Thoracic aorta (tissue), 2 donors: ENCODE results near the gene NUP210. TPM values are rescaled to one million over a fixed set of nuclear protein-coding genes. Genes with fewer than 3 reads are reported as not detected.
A peak's percentile ranks its signal among the peaks of the same experiment; 100 is the strongest.

Experiments
- ATAC-seq: fragments of 150-250 bp; one replicate; pipeline ENCODE4 v1.8.0; 2017; ENCODE audit warnings: low read depth; ENCODE audit not compliant: insufficient number of reproducible peaks, low FRiP score
- DNase-seq: peaks from one replicate; pipeline ENCODE4 v3.0.0-alpha.2; 2020; ENCODE audit warnings: low spot score
- H3K27ac ChIP-seq, 2 donors: fragments of 200-600 bp; sonication (generic); 1 replicate in 1 of 2; 2 replicates in 1 of 2; pipeline ENCODE4 v1.5.1; 2016; ENCODE audit warnings: mild to moderate bottlenecking in 2 of 2, moderate library complexity in 2 of 2
- H3K27me3 ChIP-seq: fragments of 200-600 bp; sonication (generic); replicated peaks from 2 replicates; pipeline ENCODE4 v1.6.0; 2016; ENCODE audit warnings: mild to moderate bottlenecking; ENCODE audit not compliant: insufficient read depth
- H3K36me3 ChIP-seq: fragments of 200-600 bp; sonication (generic); one replicate; pipeline ENCODE4 v1.5.1; 2016
- H3K4me1 ChIP-seq, 2 donors: fragments of 200-600 bp; sonication (generic); 1 replicate in 1 of 2; 2 replicates in 1 of 2; pipeline versions ENCODE4 v1.5.1 to v1.6.0; 2016; ENCODE audit warnings: low read depth in 2 of 2, mild to moderate bottlenecking in 1 of 2; ENCODE audit not compliant: control insufficient read depth in 1 of 2
- H3K4me3 ChIP-seq: fragments of 200-600 bp; sonication (generic); 2 replicates; pipeline ENCODE4 v1.5.1; 2016; ENCODE audit warnings: mild to moderate bottlenecking
- H3K9me3 ChIP-seq: fragments of 200-600 bp; sonication (generic); 2 replicates; pipeline ENCODE4 v1.5.1; 2016
- CTCF ChIP-seq: fragments of 200-600 bp; sonication (generic); IDR thresholded peaks from one replicate; pipeline ENCODE4 v1.5.1; 2019; ENCODE audit warnings: antibody characterized with exemption
- total RNA-seq, 2 donors: library from RNA; depleted of rRNA; stranded (reverse); fragments of >200 nt; gene quantifications; one replicate each; pipeline versions ENCODE4 v1.1.0 to v1.2.3, GENCODE V29; 2016

Gene NUP210
- total RNA-seq, 2 donors from 2014 or later: 3.7 to 4.3 TPM

- Histone ChIP-seq H3K36me3 (no peaks in the 10 kb centered on the region), H3K27ac (no peak overlapping the region), H3K4me3 (no peak overlapping the region), H3K27me3 (no peaks in the 10 kb centered on the region), H3K4me1 (no peaks in the 10 kb centered on the region), H3K9me3 (no peaks in the 10 kb centered on the region)
- DNase-seq (no peak), ATAC-seq (no peak)
- TF ChIP-seq CTCF: no peak
Observed at GRCh38 chr3:13462125-13462629, 42.1 kb upstream of the NUP210 start.

GRCh38 chr3:13461169-13462124 is 41.3 kb upstream of the NUP210 start:
- Histone ChIP-seq H3K9me3 (no peaks in the 10 kb centered on the region), H3K4me1 (no peaks in the 10 kb centered on the region), H3K36me3 (no peaks in the 10 kb centered on the region), H3K27ac (no peak overlapping the region), H3K27me3 (no peaks in the 10 kb centered on the region), H3K4me3 (no peak overlapping the region)
- no peak for DNase-seq
- peak; percentile 26 for TF ChIP-seq CTCF
- ATAC-seq: no peak

GRCh38 chr3:13460341-13460736 is 40.2 kb upstream of the NUP210 start:
- Histone ChIP-seq H3K9me3 (no peaks in the 10 kb centered on the region), H3K4me1 (no peaks in the 10 kb centered on the region), H3K4me3 (no peak overlapping the region), H3K36me3 (no peaks in the 10 kb centered on the region), H3K27ac (no peak overlapping the region), H3K27me3 (no peaks in the 10 kb centered on the region)
- DNase-seq: no peak
- no peak for TF ChIP-seq CTCF
- no peak for ATAC-seq

GRCh38 chr3:13459605-13460340 is 39.7 kb upstream of the NUP210 start:
- no peaks in the 10 kb centered on the region for H3K9me3 ChIP-seq
- H3K4me3 ChIP-seq: no peak overlapping the region
- ATAC-seq (no peak), DNase-seq (no peak)
- no peaks in the 10 kb centered on the region for H3K27me3 ChIP-seq
- H3K27ac ChIP-seq: no peak overlapping the region
- H3K4me1 ChIP-seq: no peaks in the 10 kb centered on the region
- H3K36me3 ChIP-seq: no peaks in the 10 kb centered on the region
- no peak for TF ChIP-seq CTCF

GRCh38 chr3:13457593-13457992 is 37.5 kb upstream of the NUP210 start:
- no peaks in the 10 kb centered on the region for H3K4me1 ChIP-seq
- no peaks in the 10 kb centered on the region for H3K9me3 ChIP-seq
- H3K4me3 ChIP-seq: no peak overlapping the region
- H3K27me3 ChIP-seq: no peaks in the 10 kb centered on the region
- H3K36me3 ChIP-seq: no peaks in the 10 kb centered on the region
- DNase-seq (no peak), ATAC-seq (no peak)
- no peak for TF ChIP-seq CTCF
- no peak overlapping the region for H3K27ac ChIP-seq
